ENCODE data around the gene PLEKHG5. TPM values are rescaled to one million over a fixed set of nuclear protein-coding genes. Genes with fewer than 3 reads are reported as not detected.

Gene PLEKHG5
- total RNA-seq, 1 experiment from 2014 or later: 32.3 TPM

GRCh38 chr1:6496890-6497214, 5.4 kb upstream of the PLEKHG5 start:
- Mint-ChIP-seq H3K4me3 (ENCODE audit: unreplicated experiment) (peak overlapping the region; percentile 67), H3K9me3 (ENCODE audit: unreplicated experiment) (no peaks in the 10 kb centered on the region), H3K36me3 (ENCODE audit: insufficient read depth, unreplicated experiment) (peaks cover 7% of the 10 kb centered on the region), H3K4me1 (ENCODE audit: insufficient read depth, unreplicated experiment) (peaks cover 26% of the 10 kb centered on the region), H3K27ac (ENCODE audit: low read depth, unreplicated experiment) (no peak overlapping the region), H3K27me3 (ENCODE audit: insufficient read depth, unreplicated experiment) (no peaks in the 10 kb centered on the region)
- TF ChIP-seq CTCF (IDR thresholded peaks at IDR 0.05; ENCODE audit: unreplicated experiment): no peak
- ChIA-PET POLR2A (interaction anchor here (1.9 kb wide), 1 partner anchor 23 kb away, joined by 6 read pairs; no protein-coding TSS in a partner anchor), CTCF (no interaction called here)
- DNase-seq (ENCODE audit: unreplicated experiment): no peak
- BruUV-seq (replicated peaks): no TSS peak
- intact Hi-C loops (cut with micrococcal nuclease): no loop called here

- Mint-ChIP-seq H3K9me3 (ENCODE audit: unreplicated experiment) (no peaks in the 10 kb centered on the region), H3K36me3 (ENCODE audit: insufficient read depth, unreplicated experiment) (peaks cover 7% of the 10 kb centered on the region), H3K27me3 (ENCODE audit: insufficient read depth, unreplicated experiment) (no peaks in the 10 kb centered on the region), H3K4me3 (ENCODE audit: unreplicated experiment) (peak overlapping the region; percentile 67), H3K27ac (ENCODE audit: low read depth, unreplicated experiment) (no peak overlapping the region), H3K4me1 (ENCODE audit: insufficient read depth, unreplicated experiment) (peaks cover 29% of the 10 kb centered on the region)
- intact Hi-C loops (cut with micrococcal nuclease): no loop called here
- TF ChIP-seq CTCF (IDR thresholded peaks at IDR 0.05; ENCODE audit: unreplicated experiment): no peak
- ChIA-PET POLR2A (interaction anchor here (1.9 kb wide), 1 partner anchor 23 kb away, joined by 6 read pairs; no protein-coding TSS in a partner anchor), CTCF (interaction anchor here (0.6 to 1.7 kb wide), 4 partner anchors 9 to 73 kb away, joined by 3 to 6 read pairs (median 4); no protein-coding TSS in a partner anchor)
- no TSS peak for BruUV-seq (replicated peaks)
- DNase-seq (ENCODE audit: unreplicated experiment): no peak
Measured at GRCh38 chr1:6496365-6496721, 4.9 kb upstream of the PLEKHG5 start.

- H3K4me3 Mint-ChIP-seq (ENCODE audit: unreplicated experiment): peak overlapping the region; percentile 67
- POLR2A ChIA-PET: interaction anchor here (0.5 to 1.9 kb wide), 3 partner anchors 24 to 87 kb away, joined by 3 to 6 read pairs (median 4); no protein-coding TSS in a partner anchor
- CTCF ChIA-PET: interaction anchor here (0.6 to 1.7 kb wide), 4 partner anchors 9 to 73 kb away, joined by 3 to 6 read pairs (median 4); no protein-coding TSS in a partner anchor
- H3K9me3 Mint-ChIP-seq (ENCODE audit: unreplicated experiment): no peaks in the 10 kb centered on the region
- H3K4me1 Mint-ChIP-seq (ENCODE audit: insufficient read depth, unreplicated experiment): peaks cover 27% of the 10 kb centered on the region
- no peak for TF ChIP-seq CTCF (IDR thresholded peaks at IDR 0.05; ENCODE audit: unreplicated experiment)
- no peak for DNase-seq (ENCODE audit: unreplicated experiment)
- peaks cover 7% of the 10 kb centered on the region for H3K36me3 Mint-ChIP-seq (ENCODE audit: insufficient read depth, unreplicated experiment)
- no peak overlapping the region for H3K27ac Mint-ChIP-seq (ENCODE audit: low read depth, unreplicated experiment)
- intact Hi-C loops (cut with micrococcal nuclease): no loop called here
- no TSS peak for BruUV-seq (replicated peaks)
- no peaks in the 10 kb centered on the region for H3K27me3 Mint-ChIP-seq (ENCODE audit: insufficient read depth, unreplicated experiment)
Measured at GRCh38 chr1:6495540-6496364, 4.3 kb upstream of the PLEKHG5 start.

- no peak for DNase-seq (ENCODE audit: unreplicated experiment)
- ChIA-PET CTCF (interaction anchor here (1.7 kb wide), 1 partner anchor 9 kb away, joined by 4 read pairs; no protein-coding TSS in a partner anchor), POLR2A (interaction anchor here (0.7 to 1.9 kb wide), 3 partner anchors 12 to 24 kb away, joined by 3 to 6 read pairs (median 3); no protein-coding TSS in a partner anchor)
- H3K4me3 Mint-ChIP-seq (ENCODE audit: unreplicated experiment): no peak overlapping the region
- peaks cover 27% of the 10 kb centered on the region for H3K4me1 Mint-ChIP-seq (ENCODE audit: insufficient read depth, unreplicated experiment)
- H3K9me3 Mint-ChIP-seq (ENCODE audit: unreplicated experiment): no peaks in the 10 kb centered on the region
- no TSS peak for BruUV-seq (replicated peaks)
- H3K27ac Mint-ChIP-seq (ENCODE audit: low read depth, unreplicated experiment): no peak overlapping the region
- H3K36me3 Mint-ChIP-seq (ENCODE audit: insufficient read depth, unreplicated experiment): peaks cover 12% of the 10 kb centered on the region
- no peaks in the 10 kb centered on the region for H3K27me3 Mint-ChIP-seq (ENCODE audit: insufficient read depth, unreplicated experiment)
- no peak for TF ChIP-seq CTCF (IDR thresholded peaks at IDR 0.05; ENCODE audit: unreplicated experiment)
- intact Hi-C loops (cut with micrococcal nuclease): no loop called here
Measured at GRCh38 chr1:6495041-6495441, 3.6 kb upstream of the PLEKHG5 start.
